Activated naive CD4-positive, alpha-beta T cell treated with anti-CD3 and anti-CD28 coated beads, Interleukin-2, amount 10 ng/mL, durations not matched to agents 7 days and 5 days (primary cell): ENCODE measurements around the gene HS3ST3B1.

Source experiments
- CTCF ChIA-PET: fragments of 350-600 bp; sonication (Branson Sonifier 250); formaldehyde crosslinking; loops from one replicate; lab custom pipeline; 2021; ENCODE audit warnings: antibody characterized with exemption; lab: Charles Lee
- DNase-seq: peaks from one replicate; pipeline ENCODE4 v3.0.0-alpha.2; 2020
- H3K27ac Mint-ChIP-seq: one replicate; pipeline ENCODE4 v1.8.0; 2021; ENCODE audit warnings: mild to moderate bottlenecking, moderate library complexity, mixed read lengths
- H3K27me3 Mint-ChIP-seq: one replicate; pipeline ENCODE4 v1.8.0; 2021; ENCODE audit warnings: mild to moderate bottlenecking, mixed read lengths
- H3K36me3 Mint-ChIP-seq: one replicate; pipeline ENCODE4 v1.8.0; 2021; ENCODE audit warnings: mixed read lengths
- H3K4me1 Mint-ChIP-seq: one replicate; pipeline ENCODE4 v1.8.0; 2021; ENCODE audit warnings: mixed read lengths
- H3K4me3 Mint-ChIP-seq: one replicate; pipeline ENCODE4 v1.8.0; 2021; ENCODE audit warnings: mild to moderate bottlenecking, moderate library complexity, mixed read lengths
- H3K9me3 Mint-ChIP-seq: one replicate; pipeline ENCODE4 v1.8.0; 2021; ENCODE audit warnings: mixed read lengths

The HS3ST3B1 gene

GRCh38 chr17:14300575-14301278 lies at the start of gene HS3ST3B1:
Gene HS3ST3B1 (plus strand): TSS chr17:14301081. CDS start chr17:14301519, 438 bp downstream.
- DNase-seq, result peak; percentile 100
- H3K9me3 Mint-ChIP-seq, result no peaks in the 10 kb centered on the region
- peak within 1 kb of the TSS; percentile 96 for H3K27ac Mint-ChIP-seq
- H3K4me3 Mint-ChIP-seq, result peak within 1 kb of the TSS; percentile 97
- CTCF ChIA-PET, result interaction anchor here (0.8 to 2.8 kb wide), 12 partner anchors 17 to 709 kb away, joined by 3 to 10 read pairs (median 4); no protein-coding TSS in a partner anchor
- peaks cover 64% of the 10 kb centered on the region for H3K4me1 Mint-ChIP-seq
- H3K36me3 Mint-ChIP-seq, result peaks cover 19% of the 10 kb centered on the region
- H3K27me3 Mint-ChIP-seq, result peaks cover 57% of the 10 kb centered on the region

- H3K27ac Mint-ChIP-seq, result no peak overlapping the region
- peaks cover 3% of the 10 kb centered on the region for H3K27me3 Mint-ChIP-seq
- H3K4me1 Mint-ChIP-seq, result no peaks in the 10 kb centered on the region
- H3K36me3 Mint-ChIP-seq, result no peaks in the 10 kb centered on the region
- no peak overlapping the region for H3K4me3 Mint-ChIP-seq
- CTCF ChIA-PET, result no interaction called here
- no peak for DNase-seq
- peaks cover 2% of the 10 kb centered on the region for H3K9me3 Mint-ChIP-seq
Observed at GRCh38 chr17:14261406-14261805, 39.5 kb upstream of the HS3ST3B1 start.

- no peaks in the 10 kb centered on the region for H3K4me1 Mint-ChIP-seq
- H3K27ac Mint-ChIP-seq, result no peak overlapping the region
- H3K9me3 Mint-ChIP-seq, result no peaks in the 10 kb centered on the region
- CTCF ChIA-PET, result no interaction called here
- H3K27me3 Mint-ChIP-seq, result peaks cover 4% of the 10 kb centered on the region
- H3K4me3 Mint-ChIP-seq, result no peak overlapping the region
- no peaks in the 10 kb centered on the region for H3K36me3 Mint-ChIP-seq
- DNase-seq, result no peak
Observed at GRCh38 chr17:14268264-14268663, 32.6 kb upstream of the HS3ST3B1 start.

- Mint-ChIP-seq H3K9me3 (no peaks in the 10 kb centered on the region), H3K4me3 (no peak overlapping the region), H3K27ac (no peak overlapping the region), H3K4me1 (no peaks in the 10 kb centered on the region), H3K36me3 (no peaks in the 10 kb centered on the region), H3K27me3 (peaks cover 4% of the 10 kb centered on the region)
- CTCF ChIA-PET, result no interaction called here
- DNase-seq, result no peak
Observed at GRCh38 chr17:14269473-14269872, 31.4 kb upstream of the HS3ST3B1 start.

GRCh38 chr17:14270508-14270907 lies 30.4 kb upstream of the HS3ST3B1 start:
- no peak overlapping the region for H3K4me3 Mint-ChIP-seq
- no peaks in the 10 kb centered on the region for H3K9me3 Mint-ChIP-seq
- H3K36me3 Mint-ChIP-seq, result no peaks in the 10 kb centered on the region
- peaks cover 7% of the 10 kb centered on the region for H3K27me3 Mint-ChIP-seq
- no peaks in the 10 kb centered on the region for H3K4me1 Mint-ChIP-seq
- H3K27ac Mint-ChIP-seq, result no peak overlapping the region
- DNase-seq, result no peak
- CTCF ChIA-PET, result no interaction called here

- Mint-ChIP-seq H3K4me1 (no peaks in the 10 kb centered on the region), H3K27ac (no peak overlapping the region)
- CTCF ChIA-PET, result no interaction called here
Observed at GRCh38 chr17:14276535-14277250, 24.2 kb upstream of the HS3ST3B1 start.

GRCh38 chr17:14281530-14281929 lies 19.4 kb upstream of the HS3ST3B1 start:
- Mint-ChIP-seq H3K36me3 (no peaks in the 10 kb centered on the region), H3K27ac (no peak overlapping the region), H3K4me3 (no peak overlapping the region), H3K27me3 (peaks cover 23% of the 10 kb centered on the region), H3K9me3 (no peaks in the 10 kb centered on the region), H3K4me1 (no peaks in the 10 kb centered on the region)
- DNase-seq, result no peak
- CTCF ChIA-PET, result interaction anchor here (0.6 kb wide), 1 partner anchor 188 kb away, joined by 3 read pairs; no protein-coding TSS in a partner anchor

More at GRCh38 chr17:14276535-14277250, 24.2 kb upstream of the HS3ST3B1 start:
- Mint-ChIP-seq H3K4me3 (no peak overlapping the region), H3K9me3 (no peaks in the 10 kb centered on the region), H3K36me3 (no peaks in the 10 kb centered on the region), H3K27me3 (peaks cover 25% of the 10 kb centered on the region)
- no peak for DNase-seq

- Mint-ChIP-seq H3K36me3 (no peaks in the 10 kb centered on the region), H3K27ac (no peak overlapping the region), H3K4me1 (no peaks in the 10 kb centered on the region), H3K27me3 (peaks cover 26% of the 10 kb centered on the region), H3K9me3 (no peaks in the 10 kb centered on the region), H3K4me3 (no peak overlapping the region)
- CTCF ChIA-PET, result no interaction called here
- DNase-seq, result no peak
Observed at GRCh38 chr17:14282726-14283125, 18.2 kb upstream of the HS3ST3B1 start.

GRCh38 chr17:14289162-14289561 lies 11.7 kb upstream of the HS3ST3B1 start:
- CTCF ChIA-PET, result no interaction called here
- no peak overlapping the region for H3K27ac Mint-ChIP-seq
- peaks cover 45% of the 10 kb centered on the region for H3K27me3 Mint-ChIP-seq
- no peak overlapping the region for H3K4me3 Mint-ChIP-seq
- no peaks in the 10 kb centered on the region for H3K36me3 Mint-ChIP-seq
- no peaks in the 10 kb centered on the region for H3K4me1 Mint-ChIP-seq
- no peak for DNase-seq
- H3K9me3 Mint-ChIP-seq, result no peaks in the 10 kb centered on the region

- H3K27ac Mint-ChIP-seq, result no peak overlapping the region
- CTCF ChIA-PET, result no interaction called here
- H3K4me1 Mint-ChIP-seq, result peaks cover 44% of the 10 kb centered on the region
- H3K4me3 Mint-ChIP-seq, result no peak overlapping the region
- no peaks in the 10 kb centered on the region for H3K9me3 Mint-ChIP-seq
- no peaks in the 10 kb centered on the region for H3K36me3 Mint-ChIP-seq
- DNase-seq, result no peak
- H3K27me3 Mint-ChIP-seq, result peaks cover 74% of the 10 kb centered on the region
Observed at GRCh38 chr17:14294876-14295275, 6.0 kb upstream of the HS3ST3B1 start.

- no peak overlapping the region for H3K4me3 Mint-ChIP-seq
- peaks cover 77% of the 10 kb centered on the region for H3K27me3 Mint-ChIP-seq
- H3K4me1 Mint-ChIP-seq, result peaks cover 52% of the 10 kb centered on the region
- CTCF ChIA-PET, result no interaction called here
- no peak for DNase-seq
- H3K36me3 Mint-ChIP-seq, result no peaks in the 10 kb centered on the region
- H3K27ac Mint-ChIP-seq, result no peak overlapping the region
- H3K9me3 Mint-ChIP-seq, result no peaks in the 10 kb centered on the region
Observed at GRCh38 chr17:14295676-14296075, 5.2 kb upstream of the HS3ST3B1 start.

- Mint-ChIP-seq H3K4me1 (peaks cover 53% of the 10 kb centered on the region), H3K9me3 (no peaks in the 10 kb centered on the region), H3K27me3 (peaks cover 73% of the 10 kb centered on the region), H3K36me3 (no peaks in the 10 kb centered on the region), H3K4me3 (peak overlapping the region; percentile 48), H3K27ac (peak overlapping the region; percentile 4)
- CTCF ChIA-PET, result interaction anchor here (1.4 to 1.6 kb wide), 2 partner anchors 22 to 97 kb away, joined by 3 to 6 read pairs; no protein-coding TSS in a partner anchor
- DNase-seq, result no peak
Observed at GRCh38 chr17:14296166-14296910, 4.5 kb upstream of the HS3ST3B1 start.

- Mint-ChIP-seq H3K4me1 (peaks cover 53% of the 10 kb centered on the region), H3K27me3 (peaks cover 73% of the 10 kb centered on the region), H3K9me3 (no peaks in the 10 kb centered on the region), H3K4me3 (peak overlapping the region; percentile 66), H3K36me3 (peaks cover 2% of the 10 kb centered on the region), H3K27ac (no peak overlapping the region)
- DNase-seq, result peak; percentile 68
- CTCF ChIA-PET, result interaction anchor here (1.3 to 2.1 kb wide), 5 partner anchors 21 to 630 kb away, joined by 3 to 6 read pairs (median 4); no protein-coding TSS in a partner anchor
Observed at GRCh38 chr17:14297161-14297851, 3.6 kb upstream of the HS3ST3B1 start.
